NCI-H1092 (cell line): ENCODE measurements around the gene AQP6.

Source experiments
- DNase-seq: peaks from one replicate; lab custom pipeline; 2025; lab: John Stamatoyannopoulos, UW

AQP6 gene

DNA sequence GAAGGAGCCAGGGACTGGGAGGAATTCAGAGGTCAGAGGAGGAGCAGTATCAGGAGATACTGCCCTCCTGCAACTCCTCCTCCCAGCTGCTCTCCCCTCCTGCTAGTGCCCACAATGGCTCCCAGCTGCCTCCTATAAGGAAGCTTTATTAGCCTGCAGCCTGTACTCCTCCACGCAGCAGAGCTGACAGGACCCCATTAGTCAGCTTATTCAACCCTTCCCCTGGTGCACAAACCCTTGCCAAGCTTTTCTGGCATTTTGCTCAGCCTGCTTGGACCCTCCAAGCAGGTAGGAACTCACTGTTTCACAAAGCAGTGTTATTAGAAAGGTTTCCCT, 29.2 kb upstream of the AQP6 start:
- DNase-seq = no peak

DNA sequence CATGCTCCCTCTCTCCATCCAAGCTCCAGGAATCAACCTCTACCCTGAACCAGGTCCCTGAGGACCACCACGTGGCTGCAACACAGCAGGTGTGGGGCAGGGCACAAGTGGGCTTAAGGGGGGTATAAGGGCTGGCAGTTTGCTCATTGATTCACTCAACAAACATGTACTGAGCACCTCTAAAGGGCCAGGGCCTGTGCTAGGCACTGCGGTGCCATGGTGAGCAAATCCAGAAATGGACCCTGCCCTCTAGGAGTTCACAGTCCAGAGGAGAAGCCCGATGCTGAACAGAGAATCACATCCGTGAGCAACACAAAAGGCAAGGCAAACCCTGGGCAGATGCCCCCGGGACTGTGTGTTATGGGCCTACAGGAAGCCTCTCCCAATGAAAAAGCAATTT, 28.7 kb upstream of the AQP6 start:
- no peak for DNase-seq

DNA sequence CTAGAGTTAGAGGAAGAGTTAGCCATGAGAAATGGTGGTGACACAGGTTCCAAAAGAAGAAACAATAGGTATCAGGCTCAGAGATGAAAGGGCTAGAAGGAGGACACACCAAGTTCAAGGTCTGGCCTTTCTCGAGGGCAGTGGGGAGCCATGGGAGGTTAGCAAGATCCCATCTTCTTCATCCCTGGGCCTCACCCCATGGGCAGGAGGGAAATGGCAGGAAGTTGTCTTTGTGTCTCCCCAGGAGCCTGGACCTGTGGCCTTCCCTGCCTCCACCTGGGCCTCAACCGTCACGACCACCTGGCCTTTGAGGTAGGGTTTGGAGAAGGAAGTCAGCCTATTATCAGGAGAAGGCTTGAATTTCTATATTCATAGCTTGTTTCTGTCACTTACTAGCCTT, 28.0 kb upstream of the AQP6 start:
- DNase-seq = no peak

DNA sequence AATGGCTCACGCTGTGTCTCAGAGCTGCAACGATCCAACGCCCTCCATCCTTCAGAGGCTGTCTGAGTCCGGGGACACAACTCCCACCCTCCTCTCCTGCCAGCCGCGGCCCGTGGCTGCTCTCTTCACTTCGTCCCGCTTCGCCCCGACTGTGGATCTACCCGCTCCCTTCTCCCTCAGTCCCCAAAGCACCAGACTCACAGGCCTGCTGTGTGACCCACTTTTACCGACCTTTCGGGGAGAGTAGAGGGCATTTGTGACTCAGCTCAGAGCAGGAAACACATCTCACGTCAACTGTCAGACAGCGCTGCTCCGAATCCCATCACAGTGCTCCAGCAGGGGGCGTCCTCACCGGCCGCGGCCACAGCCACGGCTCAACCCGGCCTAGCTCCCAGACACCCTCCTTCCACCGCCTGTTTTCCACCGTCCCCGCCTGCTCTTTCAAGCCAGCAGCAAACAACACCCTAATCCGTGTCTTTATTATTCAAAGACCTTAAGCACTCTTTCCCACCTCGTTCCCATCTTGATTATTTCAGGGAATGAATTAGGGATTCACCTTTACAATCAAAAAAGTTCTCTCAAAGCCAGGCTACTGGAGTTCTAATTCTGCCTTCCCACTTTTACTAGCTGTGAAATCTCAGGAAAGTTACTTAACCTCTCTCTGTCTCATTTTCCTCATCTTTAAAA, 27.2 kb upstream of the AQP6 start:
- no peak for DNase-seq

DNA sequence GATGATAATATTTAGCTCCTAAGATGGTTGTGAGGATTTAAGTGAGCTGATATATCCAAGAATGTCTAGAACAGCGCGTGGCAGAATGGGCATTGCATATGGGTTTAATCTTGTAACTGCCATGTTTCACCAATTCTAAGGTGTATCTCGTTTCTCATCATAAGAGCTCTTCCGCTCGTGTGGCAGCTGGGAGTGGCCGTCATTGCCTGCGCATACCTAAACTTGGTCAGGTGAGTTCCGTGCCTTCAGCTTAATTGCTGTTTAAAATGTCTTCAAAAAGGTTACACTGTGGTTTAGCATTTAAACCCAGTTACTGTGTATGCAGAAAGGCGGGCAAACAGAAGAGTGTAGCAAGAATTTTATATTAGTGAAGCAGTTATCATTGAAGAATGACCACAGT, 26.7 kb upstream of the AQP6 start:
- no peak for DNase-seq

DNA sequence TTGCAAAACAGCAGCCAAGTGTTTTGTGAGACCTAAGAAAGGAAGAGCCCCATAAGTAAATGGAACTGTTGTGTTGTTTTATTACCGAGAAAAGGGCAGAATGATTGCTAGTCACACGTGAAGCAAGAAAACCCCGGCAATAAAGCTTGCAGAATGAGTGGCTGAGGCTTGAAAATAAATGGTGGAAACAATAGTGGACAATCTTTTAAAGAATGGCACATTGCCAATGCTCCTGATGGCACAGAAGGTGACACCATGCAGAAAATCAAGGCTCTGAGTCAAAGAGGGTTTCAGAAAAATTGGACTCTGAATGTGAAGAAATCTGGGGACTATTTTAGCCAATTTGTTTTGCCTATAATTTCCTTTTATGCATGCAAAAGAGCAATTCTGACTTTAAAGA, 26.2 kb upstream of the AQP6 start:
- no peak for DNase-seq

DNA sequence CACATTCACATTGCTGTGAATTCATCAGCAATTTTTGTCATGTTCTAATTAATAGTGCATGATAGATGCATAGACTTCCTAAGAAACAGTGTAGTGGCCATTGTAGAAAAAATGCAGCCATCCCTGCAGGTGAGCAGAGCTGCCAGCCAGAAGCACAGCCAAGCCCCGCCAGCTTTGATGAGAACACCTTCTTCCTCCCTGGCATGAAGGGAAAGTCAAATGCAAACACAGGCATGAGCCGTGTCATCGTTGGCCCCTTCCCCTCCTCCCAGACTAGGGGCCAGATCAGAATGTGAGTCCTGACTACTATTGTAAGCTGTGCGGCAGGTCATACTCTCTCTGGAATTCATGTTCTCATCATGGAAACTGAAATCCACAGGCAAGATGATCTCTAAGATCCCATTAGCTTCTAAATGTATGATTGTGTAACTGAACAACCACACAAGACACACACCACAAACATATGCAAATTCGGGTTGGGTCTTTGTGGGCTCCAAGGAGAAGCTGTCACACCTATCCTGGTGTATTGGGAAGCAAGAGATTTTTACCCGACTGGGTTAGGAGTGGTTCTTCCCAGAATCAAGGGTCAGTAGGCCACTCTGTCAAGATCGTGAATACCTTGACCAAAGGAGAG, 25.0 kb upstream of the AQP6 start:
- no peak for DNase-seq

DNA sequence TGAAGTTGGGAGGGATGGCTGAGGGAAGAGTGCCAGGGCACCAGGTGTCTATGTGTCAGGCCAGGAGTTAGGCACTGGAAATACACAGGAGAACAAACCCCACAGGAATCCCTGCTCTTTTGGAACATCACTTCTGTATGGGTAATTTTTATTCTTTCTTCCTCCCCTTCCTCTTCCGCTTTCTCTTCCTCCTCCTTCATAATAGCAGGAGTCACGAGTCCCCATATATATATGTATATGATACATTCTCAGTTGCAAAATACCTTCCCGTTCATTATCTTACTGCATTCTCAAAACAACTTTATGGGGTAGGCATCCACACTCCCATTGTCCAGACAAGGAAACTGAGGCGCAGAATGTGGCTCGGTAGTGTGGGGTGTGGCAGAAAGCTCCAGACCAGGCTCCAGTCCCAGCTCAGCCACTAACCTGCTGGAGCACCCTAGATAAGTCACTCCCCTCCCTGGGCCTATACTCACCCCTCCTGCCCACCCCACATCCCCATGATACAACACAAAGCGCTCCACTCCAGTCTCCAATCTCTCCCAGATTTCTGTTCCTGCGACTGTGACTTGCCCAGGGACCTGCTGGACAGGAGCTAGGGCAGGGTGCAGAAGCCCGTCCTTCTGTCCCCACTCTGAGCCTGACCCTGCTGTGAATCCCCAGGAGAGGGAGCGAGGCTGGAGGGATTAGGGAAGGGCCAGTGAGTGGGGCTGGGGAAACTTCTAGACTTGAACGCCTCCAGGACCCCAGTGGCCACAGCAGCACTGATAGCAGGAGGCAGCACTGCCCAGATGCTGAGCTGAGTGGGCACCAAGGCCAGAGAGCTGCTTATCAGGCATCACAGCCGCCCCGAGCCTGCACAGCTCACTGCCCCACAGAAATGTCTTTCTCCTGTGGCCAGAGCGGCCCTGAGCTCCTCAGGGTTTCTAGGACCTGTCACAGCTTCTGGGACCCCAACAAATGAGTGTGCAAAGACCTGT, 23.6 kb upstream of the AQP6 start:
- no peak for DNase-seq

DNA sequence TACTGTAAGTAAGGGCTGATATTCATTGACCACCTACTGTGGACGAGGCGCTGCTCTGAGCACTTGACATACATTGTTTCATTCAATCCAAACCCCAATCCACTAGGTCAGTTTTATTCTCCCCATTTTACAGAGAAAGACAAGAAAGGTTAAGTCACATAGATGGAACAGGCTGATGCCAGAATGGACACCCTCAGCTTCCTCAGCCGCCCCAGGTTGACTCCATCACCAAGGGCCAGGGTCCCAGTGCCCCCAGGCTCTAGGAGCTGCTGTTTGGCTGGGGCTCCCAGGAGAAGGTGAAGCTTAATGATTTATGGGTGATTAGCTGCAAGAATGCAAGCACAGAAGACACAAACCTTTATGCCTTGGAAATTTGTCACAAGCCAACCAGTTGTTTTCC, 22.9 kb upstream of the AQP6 start:
- DNase-seq = no peak

DNA sequence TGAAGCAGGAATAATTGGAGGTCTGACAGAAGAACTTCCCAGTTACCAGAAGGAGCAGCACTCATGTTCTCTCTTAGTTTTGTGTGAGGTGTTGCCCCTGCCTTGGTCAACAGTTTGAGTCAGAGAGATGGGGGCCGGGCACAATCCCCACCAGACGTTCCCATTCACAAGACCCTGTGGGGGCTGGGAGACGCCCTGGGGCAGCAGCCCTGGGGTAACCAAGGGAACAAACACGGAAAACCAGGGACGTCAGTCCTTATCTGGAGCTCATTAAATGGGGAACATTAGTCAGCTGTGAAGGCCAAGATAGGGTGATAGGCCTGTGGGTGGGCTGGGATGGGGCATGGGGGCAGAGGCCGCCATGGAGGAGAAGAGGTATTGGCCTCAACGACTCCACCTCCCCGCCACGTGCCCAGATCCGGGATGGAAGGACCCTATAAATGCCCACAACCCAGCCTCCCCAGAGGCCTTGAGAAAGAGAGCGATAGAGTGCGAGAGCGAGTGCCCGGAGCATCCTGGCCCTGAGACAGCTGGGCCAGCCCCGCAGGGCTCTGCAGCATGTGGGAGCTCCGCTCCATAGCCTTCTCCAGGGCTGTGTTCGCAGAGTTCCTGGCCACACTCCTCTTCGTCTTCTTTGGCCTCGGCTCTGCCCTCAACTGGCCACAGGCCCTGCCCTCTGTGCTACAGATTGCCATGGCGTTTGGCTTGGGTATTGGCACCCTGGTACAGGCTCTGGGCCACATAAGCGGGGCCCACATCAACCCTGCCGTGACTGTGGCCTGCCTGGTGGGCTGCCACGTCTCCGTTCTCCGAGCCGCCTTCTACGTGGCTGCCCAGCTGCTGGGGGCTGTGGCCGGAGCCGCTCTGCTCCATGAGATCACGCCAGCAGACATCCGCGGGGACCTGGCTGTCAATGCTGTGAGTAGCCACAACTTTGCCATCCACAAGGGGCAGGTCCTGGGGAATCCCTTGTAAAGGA, 22.2 kb upstream of the AQP6 start, which contains the start of gene AQP2:
Gene AQP2, plus strand, starts transcription at position 465 of the 979 bp plus-strand sequence. Its CDS starts 94 bp downstream, at position 559.
- DNase-seq = no peak

DNA sequence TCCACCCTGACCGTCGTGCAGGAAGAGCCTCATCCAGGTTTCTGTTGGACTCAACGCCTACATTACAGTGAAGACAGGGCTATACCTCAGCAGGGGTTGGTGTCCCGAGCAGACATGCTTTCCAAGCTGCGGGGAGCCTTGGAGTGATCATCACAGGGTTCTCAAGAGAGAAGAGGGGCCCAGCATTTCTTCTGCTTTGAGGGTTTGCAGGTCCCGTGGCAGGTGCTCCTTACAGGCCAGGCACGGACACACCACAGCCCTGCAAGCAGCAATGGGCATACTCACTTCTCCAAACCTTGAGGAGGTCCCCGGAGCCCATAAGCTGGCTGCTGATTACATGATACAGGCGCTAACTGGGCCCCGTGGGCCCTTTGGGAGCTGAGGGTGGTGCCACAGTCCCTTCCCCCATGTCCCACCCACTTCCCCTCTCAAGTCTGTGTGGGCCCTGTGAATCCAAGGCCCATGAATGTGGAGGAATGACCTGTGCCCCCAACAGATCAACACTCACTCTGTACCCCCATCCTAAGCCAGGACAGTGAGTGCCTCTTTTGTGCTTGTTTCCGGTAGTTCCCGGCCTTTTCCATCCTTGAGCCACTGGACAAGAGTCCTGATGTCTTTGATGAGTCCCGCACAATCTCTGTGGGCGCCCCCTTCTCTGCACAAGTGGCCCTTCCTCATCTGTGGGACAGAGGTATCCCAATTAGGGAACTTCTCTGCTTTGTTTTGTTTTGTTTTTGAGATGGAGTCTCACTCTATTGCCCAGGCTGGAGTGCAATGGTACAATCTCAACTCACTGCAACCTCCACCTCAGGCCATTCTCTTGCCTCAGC, 21.1 kb upstream of the AQP6 start:
- no peak for DNase-seq

DNA sequence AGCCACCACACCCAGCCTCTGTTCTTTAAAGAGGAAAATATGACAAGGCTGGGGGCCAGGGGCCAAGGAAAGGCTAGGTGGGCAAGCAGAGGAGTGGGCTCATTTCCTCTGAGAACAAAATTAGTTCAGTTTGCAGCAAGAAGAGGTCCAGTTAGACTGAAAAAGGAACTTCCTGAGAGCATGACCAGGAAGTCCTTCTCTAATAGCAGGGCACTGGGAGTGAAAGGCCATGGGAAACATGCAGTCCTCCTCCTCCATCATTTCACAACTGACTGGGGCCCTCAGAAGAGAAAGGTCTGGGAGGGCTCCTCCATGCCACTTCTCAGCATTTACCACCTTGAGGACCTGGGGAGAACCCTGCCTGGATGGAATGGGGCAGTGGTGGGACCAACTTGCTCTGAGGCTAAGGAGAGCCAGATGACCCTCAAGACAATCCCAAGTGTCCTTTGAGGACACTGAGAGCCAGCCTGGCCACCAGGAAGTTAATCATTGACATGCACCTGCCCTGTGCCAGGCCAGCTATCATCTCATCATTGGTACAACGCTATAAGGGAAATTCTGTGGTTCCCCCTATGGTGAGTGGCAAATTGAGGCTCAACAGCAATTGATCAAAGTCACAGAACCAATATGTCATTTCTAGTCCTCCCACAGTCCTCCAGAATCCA, 20.2 kb upstream of the AQP6 start:
- no peak for DNase-seq

DNA sequence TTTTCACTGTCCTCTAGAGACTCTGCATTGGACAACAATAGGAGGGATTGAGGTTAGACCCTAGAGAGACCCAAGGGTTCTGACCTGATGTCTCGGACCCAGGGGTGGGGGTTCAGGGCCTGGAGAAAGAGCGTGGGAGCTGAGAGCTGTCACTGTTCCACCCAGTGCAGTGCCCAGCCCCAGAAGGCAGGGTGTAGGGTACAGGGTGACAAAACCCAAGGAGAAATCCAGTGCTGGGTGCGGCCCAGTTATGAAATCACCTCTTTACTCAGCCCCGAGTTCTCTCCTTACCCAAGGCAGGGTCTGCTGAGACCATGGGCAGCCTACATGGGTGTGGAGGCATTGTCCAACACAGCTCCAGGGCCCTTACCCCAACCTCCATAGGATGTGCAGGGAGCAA, 19.6 kb upstream of the AQP6 start:
- no peak for DNase-seq

DNA sequence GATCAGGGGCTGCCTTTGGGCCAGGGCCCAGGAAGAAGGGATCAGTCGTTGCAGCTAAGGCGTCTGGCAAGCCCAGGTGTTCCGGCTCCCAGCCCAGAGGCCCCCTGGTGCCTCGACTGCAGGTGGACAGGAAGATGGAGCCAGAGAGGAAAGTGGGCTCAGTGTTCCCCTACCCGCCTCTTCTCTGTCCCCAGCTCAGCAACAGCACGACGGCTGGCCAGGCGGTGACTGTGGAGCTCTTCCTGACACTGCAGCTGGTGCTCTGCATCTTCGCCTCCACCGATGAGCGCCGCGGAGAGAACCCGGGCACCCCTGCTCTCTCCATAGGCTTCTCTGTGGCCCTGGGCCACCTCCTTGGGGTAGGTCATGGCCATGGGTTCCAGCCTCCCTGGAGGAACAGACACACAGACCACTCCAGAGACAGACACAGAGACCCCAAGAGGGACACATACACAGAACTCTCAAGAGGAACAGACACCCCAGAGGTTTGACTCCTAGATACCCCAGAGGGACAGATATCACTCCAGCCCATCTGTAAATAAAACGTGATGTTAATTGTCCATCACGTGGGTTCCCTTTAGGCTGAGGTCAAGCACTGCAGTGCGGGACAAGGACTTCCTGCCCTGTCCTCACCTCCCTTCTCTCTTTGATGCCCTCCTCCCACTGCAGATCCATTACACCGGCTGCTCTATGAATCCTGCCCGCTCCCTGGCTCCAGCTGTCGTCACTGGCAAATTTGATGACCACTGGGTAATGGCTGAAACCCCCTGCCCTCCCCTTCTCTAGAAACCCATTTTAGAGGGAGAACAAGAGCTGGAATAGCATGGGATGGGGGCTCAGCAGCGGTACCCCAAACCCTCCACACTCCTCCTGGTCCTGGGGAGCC, 18.5 kb upstream of the AQP6 start:
- no peak for DNase-seq

DNA sequence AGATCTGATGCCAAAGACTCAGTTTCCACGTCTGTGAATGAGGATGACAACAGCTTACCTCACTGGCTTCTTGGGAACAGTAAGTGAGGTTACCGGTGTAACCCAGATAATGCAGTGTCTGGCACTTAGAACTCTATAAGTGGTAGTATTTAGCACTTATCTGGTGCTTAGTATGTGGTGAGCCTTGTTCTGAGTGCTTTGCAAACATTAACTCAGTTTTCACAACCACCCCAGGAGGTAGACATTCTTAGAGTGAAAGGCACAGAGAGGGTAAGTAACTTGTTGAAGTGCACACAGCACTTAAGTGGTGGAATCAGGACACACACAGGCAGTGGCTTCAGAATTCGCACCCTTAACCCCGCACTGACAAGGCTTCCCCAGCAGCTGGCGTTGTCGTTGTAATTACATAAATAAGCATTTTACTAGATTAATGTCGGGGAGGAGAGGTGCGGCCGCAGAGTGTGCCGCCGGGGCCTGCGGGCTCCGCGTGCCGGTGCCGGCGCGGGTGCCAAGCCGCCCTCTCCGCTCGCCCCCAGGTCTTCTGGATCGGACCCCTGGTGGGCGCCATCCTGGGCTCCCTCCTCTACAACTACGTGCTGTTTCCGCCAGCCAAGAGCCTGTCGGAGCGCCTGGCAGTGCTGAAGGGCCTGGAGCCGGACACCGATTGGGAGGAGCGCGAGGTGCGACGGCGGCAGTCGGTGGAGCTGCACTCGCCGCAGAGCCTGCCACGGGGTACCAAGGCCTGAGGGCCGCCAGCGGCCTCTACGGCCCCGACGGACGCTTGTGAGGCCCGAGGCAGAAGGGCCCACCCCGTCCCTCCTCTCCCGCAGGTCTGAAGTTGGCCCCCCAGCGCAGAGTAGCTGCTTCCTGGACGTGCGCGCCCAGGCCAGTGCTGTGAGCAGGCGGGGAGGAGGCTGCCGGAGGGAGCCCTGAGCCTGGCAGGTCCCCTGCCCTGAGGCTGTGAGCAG, 17.6 kb upstream of the AQP6 start:
- no peak for DNase-seq

DNA sequence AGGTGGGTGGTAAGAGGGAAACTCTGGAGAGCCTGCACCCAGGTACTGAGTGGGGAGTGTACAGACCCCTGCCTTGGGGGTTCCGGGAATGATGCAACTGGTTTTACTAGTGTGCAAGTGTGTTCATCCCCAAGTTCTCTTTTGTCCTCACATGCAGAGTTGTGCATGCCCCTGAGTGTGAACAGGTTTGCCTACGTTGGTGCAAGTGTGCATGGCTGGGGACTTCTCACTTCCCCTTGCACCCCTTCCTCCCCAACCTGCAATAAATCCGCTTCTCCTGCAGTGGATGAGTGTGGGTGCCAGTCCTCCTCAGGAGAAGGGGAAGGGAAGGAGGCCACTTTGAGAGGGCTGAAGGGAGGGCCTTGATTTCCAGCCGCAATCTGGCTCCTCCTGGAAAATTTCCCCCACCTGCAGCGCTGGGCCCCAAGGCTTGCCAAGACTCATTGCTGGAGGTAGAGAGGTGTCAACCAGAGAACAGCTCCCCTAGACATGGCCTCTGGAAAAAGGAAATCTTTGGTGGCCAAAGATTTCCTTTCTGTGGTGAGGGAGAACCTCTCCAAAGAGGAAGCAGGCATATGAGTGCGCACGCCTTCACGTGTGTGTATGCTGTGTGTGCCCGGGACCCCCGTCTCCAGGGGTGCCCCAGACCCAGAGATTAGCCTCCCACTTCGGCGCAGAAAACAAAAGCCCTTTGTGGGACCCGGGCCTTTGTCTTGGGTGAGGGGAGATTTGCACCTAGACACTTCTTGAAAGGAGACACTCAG, 16.7 kb upstream of the AQP6 start:
- DNase-seq = no peak
